HCT116 (cell line): ENCODE results near the gene BAIAP2. TPM values are rescaled to one million over a fixed set of nuclear protein-coding genes. Genes with fewer than 3 reads are reported as not detected.
A peak's percentile ranks its signal among the peaks of the same experiment; 100 is the strongest.

Experiments
- ATAC-seq: fragments of 200-7000 bp; cut with Tn5 transposase; 2 replicates; pipeline ENCODE4 v1.9.1; 2020; ENCODE audit warnings: mild to moderate bottlenecking, moderate library complexity
- BruUV-seq: library from RNA; stranded (reverse); fragments of 400-500 nt; replicated peaks from 2 replicates; lab custom pipeline; 2021; lab: Mats Ljungman, UMichigan
- CTCF ChIA-PET: fragments of 300-600 bp; sonication (Branson Sonifier 250); formaldehyde crosslinking; loops from one replicate; lab custom pipeline; 2021; ENCODE audit warnings: antibody characterized with exemption; lab: Charles Lee
- POLR2A ChIA-PET: fragments of 300-600, 350-600 bp; sonication (Branson Sonifier 250); formaldehyde crosslinking; loops from one replicate; lab custom pipeline; 2021; ENCODE audit warnings: antibody characterized with exemption; lab: Charles Lee
- RAD21 ChIA-PET, 2 experiments: fragments of 300-600 bp; sonication (Branson Sonifier 250); formaldehyde crosslinking; loops; one replicate each; lab custom pipeline; 2023; ENCODE audit warnings: low total read pairs in 2 of 2; ENCODE audit not compliant: uncharacterized antibody in 2 of 2, unreplicated experiment in 2 of 2, low non-redundant PET in 1 of 2; lab: Charles Lee
- DNase-seq: peaks from one replicate; pipeline ENCODE4 v3.0.0-alpha.2; 2010; ENCODE audit warnings: low read depth, low spot score
- H2AFZ ChIP-seq: fragments of 200-600 bp; shearing (Covaris generic), sonication (generic); 2 replicates; pipeline ENCODE4 v1.6.1; 2017; ENCODE audit warnings: low read depth, mixed run types, mixed read lengths, antibody characterized with exemption, low read length; ENCODE audit not compliant: poor library complexity, severe bottlenecking
- H3K27ac ChIP-seq: 2 replicates; pipeline ENCODE4 v1.5.1; 2012; ENCODE audit warnings: low read depth, low read length
- H3K27me3 ChIP-seq: fragments of 200-600 bp; sonication (generic); 2 replicates; pipeline ENCODE4 v1.6.1; 2016; ENCODE audit warnings: mixed run types, low read length, mixed read lengths; ENCODE audit not compliant: insufficient read depth
- H3K36me3 ChIP-seq, 2 experiments: fragments of 200-500 bp in 1 of 2; fragments of 200-600 bp in 1 of 2; sonication (Bioruptor generic) in 1 of 2; sonication (generic) in 1 of 2; 2 replicates each; pipeline versions ENCODE4 v1.5.1 to v1.6.1; 2014 to 2016; ENCODE audit warnings: low read length in 2 of 2, inconsistent platforms in 1 of 2, mixed read lengths in 1 of 2, mixed run types in 1 of 2; ENCODE audit not compliant: insufficient read depth in 2 of 2, control insufficient read depth in 1 of 2
- H3K4me1 ChIP-seq, 2 experiments: fragments of 200-600 bp in 1 of 2; sonication (generic) in 1 of 2; 2 replicates each; pipeline versions ENCODE4 v1.5.1 to v1.6.1; 2012 to 2017; ENCODE audit warnings: low read length in 2 of 2, inconsistent platforms in 1 of 2, mild to moderate bottlenecking in 1 of 2, mixed read lengths in 1 of 2, mixed run types in 1 of 2, moderate library complexity in 1 of 2; ENCODE audit not compliant: insufficient read depth in 2 of 2, control insufficient read depth in 1 of 2
- H3K4me2 ChIP-seq: fragments of 200-600 bp; sonication (generic); 2 replicates; pipeline ENCODE4 v1.6.1; 2017; ENCODE audit warnings: mixed run types, low read length, mixed read lengths
- H3K4me3 ChIP-seq, 2 experiments: fragments of 200-600 bp in 1 of 2; sonication (generic) in 1 of 2; replicated peaks in 1 of 2; 2 replicates each; pipeline ENCODE4 v1.5.1; 2011 to 2016; ENCODE audit warnings: low read length in 2 of 2, control low read depth in 1 of 2, low read depth in 1 of 2, mild to moderate bottlenecking in 1 of 2, mixed read lengths in 1 of 2, mixed run types in 1 of 2
- H3K79me2 ChIP-seq: fragments of 200-600 bp; sonication (generic); 2 replicates; pipeline ENCODE4 v1.6.1; 2017; ENCODE audit warnings: mild to moderate bottlenecking, mixed run types, low read length, moderate library complexity, mixed read lengths; ENCODE audit not compliant: insufficient read depth
- H3K9ac ChIP-seq: fragments of 200-600 bp; sonication (generic); 2 replicates; pipeline ENCODE4 v1.6.1; 2016; ENCODE audit warnings: low read length, mixed read lengths
- H3K9me2 ChIP-seq: fragments of 200-600 bp; sonication (generic), shearing (Covaris generic); 2 replicates; pipeline ENCODE4 v1.6.1; 2017; ENCODE audit warnings: mixed run types, mild to moderate bottlenecking, moderate library complexity; ENCODE audit not compliant: insufficient read depth
- H3K9me3 ChIP-seq, 2 experiments: fragments of 200-500 bp in 1 of 2; fragments of 200-600 bp in 1 of 2; sonication (Bioruptor generic) in 1 of 2; sonication (generic) in 1 of 2; 2 replicates each; pipeline ENCODE4 v1.6.1; 2014 to 2017; ENCODE audit warnings: low read length in 2 of 2, mixed read lengths in 2 of 2, inconsistent platforms in 1 of 2, low read depth in 1 of 2, mild to moderate bottlenecking in 1 of 2, mixed run types in 1 of 2, moderate library complexity in 1 of 2; ENCODE audit not compliant: control insufficient read depth in 1 of 2, insufficient read depth in 1 of 2
- H4K20me1 ChIP-seq: fragments of 200-600 bp; sonication (generic), shearing (Covaris generic); 2 replicates; pipeline ENCODE4 v1.6.1; 2017; ENCODE audit warnings: mixed run types, mild to moderate bottlenecking, moderate library complexity; ENCODE audit not compliant: insufficient read depth
- CEBPB ChIP-seq: IDR thresholded peaks from 2 replicates; pipeline ENCODE4 v1.6.1; 2012; ENCODE audit warnings: low read depth
- FOSL1 ChIP-seq: IDR thresholded peaks from 2 replicates; pipeline ENCODE4 v1.6.1; 2012; ENCODE audit warnings: low read depth
- JUND ChIP-seq: IDR thresholded peaks from 2 replicates; pipeline ENCODE4 v1.6.1; 2012
- SIN3A ChIP-seq: IDR thresholded peaks from 2 replicates; pipeline ENCODE4 v1.6.1; 2012; ENCODE audit warnings: low read depth
- SP1 ChIP-seq: IDR thresholded peaks from 2 replicates; pipeline ENCODE4 v1.6.1; 2012; ENCODE audit warnings: low read depth
- YY1 ChIP-seq: IDR thresholded peaks from 2 replicates; pipeline ENCODE4 v1.6.1; 2011; ENCODE audit warnings: low read length, low read depth, moderate library complexity, mild to moderate bottlenecking; ENCODE audit not compliant: insufficient replicate concordance; ENCODE audit errors: extremely low read depth
- intact Hi-C: fragments of 100-400 bp; cut with micrococcal nuclease; formaldehyde crosslinking; loops from 2 replicates; pipeline ENCODE4 v1.10.0; 2022
- total RNA-seq: library from RNA; stranded (reverse); gene quantifications from one replicate; pipeline ENCODE4 v1.2.1, GENCODE V29; 2021; ENCODE audit not compliant: unreplicated experiment
- TF ChIP-seq, protein P1 (sequence below), 3 experiments: fragments of 200-600 bp in 1 of 3; sonication (generic) in 1 of 3; IDR thresholded peaks in 2 of 3; conservative IDR thresholded peaks in 1 of 3; 2 replicates each; pipeline ENCODE4 v1.5.1; 2012 to 2017; ENCODE audit warnings: low read depth in 2 of 3, low read length in 2 of 3, antibody characterized with exemption in 1 of 3, borderline replicate concordance in 1 of 3, control low read depth in 1 of 3, mild to moderate bottlenecking in 1 of 3, mixed read lengths in 1 of 3, mixed run types in 1 of 3, moderate library complexity in 1 of 3; ENCODE audit not compliant: insufficient read depth in 1 of 3

BAIAP2 gene
- total RNA-seq, 1 experiment from 2014 or later, result 105 TPM

DNA sequence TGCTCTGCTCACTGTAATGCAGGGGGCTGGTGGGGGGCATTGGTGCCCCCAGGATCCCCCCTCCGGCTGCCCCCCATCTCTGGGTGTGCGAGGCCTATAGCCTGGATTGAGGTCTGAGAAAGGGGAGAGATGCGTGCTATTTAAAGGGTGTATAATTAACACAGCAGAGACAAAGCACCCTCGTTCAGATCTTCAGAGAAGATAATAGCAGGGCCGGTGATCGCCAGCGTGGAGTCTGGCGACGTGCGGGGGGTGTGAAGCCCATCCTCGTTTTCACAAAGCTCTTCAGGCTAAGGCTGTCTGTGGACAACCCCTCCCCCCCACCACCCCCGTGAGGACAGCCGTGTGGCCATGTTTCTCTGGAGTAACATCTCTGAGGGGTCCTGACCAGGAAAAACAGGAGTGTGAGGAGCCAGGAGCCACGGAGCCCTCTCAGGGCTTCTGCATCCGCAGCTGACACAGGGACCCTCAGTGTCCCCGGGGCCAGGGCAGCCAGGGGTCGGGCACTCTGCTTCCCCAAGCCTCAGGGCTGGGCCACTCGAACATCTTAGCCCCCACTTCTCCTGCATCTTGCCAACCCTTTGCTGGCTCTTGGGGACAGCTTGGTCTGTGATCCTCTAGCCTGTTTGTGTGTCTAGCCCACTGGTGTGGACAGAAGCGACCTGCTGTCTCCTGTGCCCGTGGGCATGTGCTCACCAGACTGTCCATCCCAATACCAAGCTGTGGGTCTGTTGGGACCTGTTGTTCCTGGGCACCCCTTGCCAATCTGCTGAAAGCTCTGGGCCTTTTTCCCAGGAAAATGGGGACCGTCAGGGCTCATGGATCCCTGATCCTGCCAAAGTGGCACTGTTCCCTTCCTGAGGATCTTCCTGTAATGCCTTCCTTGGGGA lies 58.9 kb downstream of the BAIAP2 start:
- RAD21 ChIA-PET, result no interaction called here
- H3K27ac ChIP-seq, result peak overlapping the region; percentile 95
- TF ChIP-seq CEBPB (no peak), SP1 (no peak), JUND (no peak), YY1 (no peak), SIN3A (no peak), FOSL1 (no peak)
- TF ChIP-seq, protein P1, sequence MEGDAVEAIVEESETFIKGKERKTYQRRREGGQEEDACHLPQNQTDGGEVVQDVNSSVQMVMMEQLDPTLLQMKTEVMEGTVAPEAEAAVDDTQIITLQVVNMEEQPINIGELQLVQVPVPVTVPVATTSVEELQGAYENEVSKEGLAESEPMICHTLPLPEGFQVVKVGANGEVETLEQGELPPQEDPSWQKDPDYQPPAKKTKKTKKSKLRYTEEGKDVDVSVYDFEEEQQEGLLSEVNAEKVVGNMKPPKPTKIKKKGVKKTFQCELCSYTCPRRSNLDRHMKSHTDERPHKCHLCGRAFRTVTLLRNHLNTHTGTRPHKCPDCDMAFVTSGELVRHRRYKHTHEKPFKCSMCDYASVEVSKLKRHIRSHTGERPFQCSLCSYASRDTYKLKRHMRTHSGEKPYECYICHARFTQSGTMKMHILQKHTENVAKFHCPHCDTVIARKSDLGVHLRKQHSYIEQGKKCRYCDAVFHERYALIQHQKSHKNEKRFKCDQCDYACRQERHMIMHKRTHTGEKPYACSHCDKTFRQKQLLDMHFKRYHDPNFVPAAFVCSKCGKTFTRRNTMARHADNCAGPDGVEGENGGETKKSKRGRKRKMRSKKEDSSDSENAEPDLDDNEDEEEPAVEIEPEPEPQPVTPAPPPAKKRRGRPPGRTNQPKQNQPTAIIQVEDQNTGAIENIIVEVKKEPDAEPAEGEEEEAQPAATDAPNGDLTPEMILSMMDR (IDR thresholded peaks at IDR 0.05 in 2 of 3, conservative IDR thresholded peaks at IDR 0.05 in 1 of 3; ENCODE audit: borderline replicate concordance in 1 of 3, insufficient read depth in 1 of 3, low read depth in 2 of 3, low read length in 2 of 3), result no peak
- TF ChIP-seq, all 23 proteins: peak for 0
- no TSS peak for BruUV-seq
- intact Hi-C loops, result loop anchor here (2.0 kb wide), 1 partner anchor 43 kb away; no protein-coding TSS in a partner anchor
- H3K9ac ChIP-seq, result peak overlapping the region; percentile 72
- H3K79me2 ChIP-seq, result peaks cover 20% of the 10 kb centered on the region; the same call in 1 of the 2 replicates
- ChIA-PET CTCF (interaction anchor here (1.2 to 1.6 kb wide), 3 partner anchors 8 to 109 kb away, joined by 3 to 7 read pairs (median 5); no protein-coding TSS in a partner anchor), POLR2A (interaction anchor here (1.7 kb wide), 1 partner anchor 50 kb away, joined by 9 read pairs; no protein-coding TSS in a partner anchor)
- H3K9me3 ChIP-seq, result no peaks in the 10 kb centered on the region
- no peaks in the 10 kb centered on the region for H3K9me2 ChIP-seq
- H3K4me1 ChIP-seq, result peaks cover 77 to 98% of the 10 kb centered on the region in 2 experiments
- H3K36me3 ChIP-seq, result peaks cover 0 to 13% of the 10 kb centered on the region in 2 experiments; a peak in 1 of 4 replicates
- ATAC-seq, result no peak
- H4K20me1 ChIP-seq, result no peaks in the 10 kb centered on the region
- no peak overlapping the region for H2AFZ ChIP-seq
- DNase-seq, result no peak
- H3K4me3 ChIP-seq, result peak overlapping the region in 1 of 2 experiments; percentile 31; a peak in 1 of 4 replicates
- peak overlapping the region; percentile 94 for H3K4me2 ChIP-seq
- H3K27me3 ChIP-seq, result no peaks in the 10 kb centered on the region
